GM23248 (cell line): ENCODE data around the gene SULF2. TPM values are rescaled to one million over a fixed set of nuclear protein-coding genes. Genes with fewer than 3 reads are reported as not detected.

ENCODE experiments used
- DNase-seq: peaks from one replicate; pipeline ENCODE4 v3.0.0-alpha.2; 2015
- H2AFZ ChIP-seq: fragments of 200-600 bp; sonication (generic); 2 replicates; pipeline ENCODE4 v1.6.1; 2016; ENCODE audit warnings: antibody characterized with exemption
- H3F3A ChIP-seq: fragments of 200-600 bp; sonication (generic); 2 replicates; pipeline ENCODE4 v1.6.1; 2016; ENCODE audit warnings: mild to moderate bottlenecking, antibody characterized with exemption, mixed run types; ENCODE audit not compliant: insufficient read depth
- H3K27ac ChIP-seq: fragments of 200-600 bp; sonication (generic); 2 replicates; pipeline ENCODE4 v1.5.1; 2016; ENCODE audit warnings: mild to moderate bottlenecking
- H3K27me3 ChIP-seq: fragments of 200-600 bp; sonication (generic); replicated peaks from 2 replicates; pipeline ENCODE4 v1.6.1; 2016; ENCODE audit warnings: mild to moderate bottlenecking; ENCODE audit not compliant: insufficient read depth
- H3K36me3 ChIP-seq: fragments of 200-600 bp; sonication (generic); 2 replicates; pipeline ENCODE4 v1.6.1; 2016; ENCODE audit warnings: low read depth, mild to moderate bottlenecking
- H3K4me1 ChIP-seq: fragments of 200-600 bp; sonication (generic); 2 replicates; pipeline ENCODE4 v1.6.1; 2016; ENCODE audit warnings: mild to moderate bottlenecking; ENCODE audit not compliant: insufficient read depth
- H3K4me2 ChIP-seq: fragments of 200-600 bp; sonication (generic); one replicate; pipeline ENCODE4 v1.6.1; 2016; ENCODE audit warnings: mild to moderate bottlenecking; ENCODE audit not compliant: unreplicated experiment
- H3K4me3 ChIP-seq: fragments of 200-600 bp; sonication (generic); 2 replicates; pipeline ENCODE4 v1.5.1; 2016; ENCODE audit warnings: mild to moderate bottlenecking
- H3K79me2 ChIP-seq: fragments of 200-600 bp; sonication (generic); 2 replicates; pipeline ENCODE4 v1.6.1; 2016; ENCODE audit warnings: mild to moderate bottlenecking; ENCODE audit not compliant: insufficient read depth
- H3K9ac ChIP-seq: fragments of 200-600 bp; sonication (generic); 2 replicates; pipeline ENCODE4 v1.6.1; 2016; ENCODE audit warnings: mild to moderate bottlenecking
- H3K9me2 ChIP-seq: fragments of 200-600 bp; sonication (generic); 2 replicates; pipeline ENCODE4 v1.6.1; 2016; ENCODE audit warnings: mixed run types, mild to moderate bottlenecking, moderate library complexity; ENCODE audit not compliant: insufficient read depth
- H3K9me3 ChIP-seq: fragments of 200-600 bp; sonication (generic); one replicate; pipeline ENCODE4 v1.6.1; 2017; ENCODE audit warnings: low read depth
- H4K20me1 ChIP-seq: fragments of 200-600 bp; sonication (generic); 2 replicates; pipeline ENCODE4 v1.6.0; 2016; ENCODE audit not compliant: insufficient read depth
- EZH2 ChIP-seq: fragments of 200-600 bp; sonication (generic); IDR thresholded peaks from 2 replicates; pipeline ENCODE4 v1.6.1; 2018; ENCODE audit warnings: antibody characterized with exemption, mild to moderate bottlenecking; ENCODE audit not compliant: insufficient read depth, poor library complexity, severe bottlenecking
- EZH2phosphoT487 ChIP-seq: fragments of 200-600 bp; sonication (generic); IDR thresholded peaks from 2 replicates; pipeline ENCODE4 v1.6.1; 2018; ENCODE audit warnings: antibody characterized with exemption, moderate library complexity, mild to moderate bottlenecking, low read depth; ENCODE audit not compliant: insufficient read depth
- WGBS, 2 experiments: methylation state at CpG; one replicate each; pipeline ENCODE4 v1.1.6; 2015 to 2017; ENCODE audit warnings: low lambda C conversion rate in 2 of 2, low coverage in 1 of 2; ENCODE audit errors: missing lambda C conversion rate in 2 of 2; 5-methylcytosine and 5-hydroxymethylcytosine counted together
- in situ Hi-C: fragments of 300-500 bp; cut with MboI; formaldehyde crosslinking; loops from 2 replicates; pipeline ENCODE4 v1.15.0; 2020
- polyA plus RNA-seq: library from polyadenylated mRNA; unstranded; fragments of >200 nt; fragmentation: Nextera tagmentation; extraction: Ambion mirVana; gene quantifications from 2 replicates; pipeline ENCODE4 v1.2.1, GENCODE V29; 2016
- total RNA-seq: library from RNA; depleted of rRNA; stranded (reverse); fragments of >200 nt; shearing (Covaris generic); gene quantifications from 2 replicates; pipeline ENCODE4 v1.2.3, GENCODE V29; 2014

Gene SULF2
- total and polyA plus RNA-seq, 2 experiments from 2014 or later: 2.0 to 5.6 TPM

DNA sequence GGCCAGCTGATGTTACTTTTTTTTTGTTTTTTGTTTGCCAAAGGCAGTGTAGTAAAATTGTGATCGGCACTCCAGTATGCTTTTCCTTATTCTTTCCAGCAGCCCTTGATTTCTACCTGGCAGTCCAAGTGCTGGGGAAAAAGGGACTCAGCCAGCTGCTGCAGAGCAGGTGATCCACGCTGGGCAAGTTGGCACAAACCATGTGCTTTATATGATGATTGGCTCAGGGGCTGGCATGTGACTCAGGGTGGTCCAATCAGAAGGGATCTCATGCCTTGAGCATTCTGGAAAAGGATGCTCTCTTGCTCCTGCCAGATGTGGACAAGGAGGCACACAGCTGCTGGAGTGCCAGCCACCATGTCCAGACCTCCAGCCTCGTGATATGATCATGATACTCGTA, 54.5 kb downstream of the SULF2 start:
- in situ Hi-C loops: no loop called here
- Histone ChIP-seq H3K9me3 (no peaks in the 10 kb centered on the region), H3K9ac (no peak overlapping the region), H3K27ac (no peak overlapping the region), H3K4me1 (no peaks in the 10 kb centered on the region), H3K36me3 (no peaks in the 10 kb centered on the region), H4K20me1 (no peaks in the 10 kb centered on the region), H3K9me2 (no peaks in the 10 kb centered on the region), H3K4me2 (no peak overlapping the region), H3K4me3 (no peak overlapping the region), H2AFZ (no peak overlapping the region), H3F3A (no peaks in the 10 kb centered on the region), H3K79me2 (no peaks in the 10 kb centered on the region), H3K27me3 (no peaks in the 10 kb centered on the region; the same call in 1 of the 2 replicates)
- 64 to 77% methylated on average over 4 of the region's 4 CpGs for WGBS, 2 experiments
- no peak for DNase-seq
- no peak for TF ChIP-seq EZH2phosphoT487
- TF ChIP-seq EZH2: no peak

DNA sequence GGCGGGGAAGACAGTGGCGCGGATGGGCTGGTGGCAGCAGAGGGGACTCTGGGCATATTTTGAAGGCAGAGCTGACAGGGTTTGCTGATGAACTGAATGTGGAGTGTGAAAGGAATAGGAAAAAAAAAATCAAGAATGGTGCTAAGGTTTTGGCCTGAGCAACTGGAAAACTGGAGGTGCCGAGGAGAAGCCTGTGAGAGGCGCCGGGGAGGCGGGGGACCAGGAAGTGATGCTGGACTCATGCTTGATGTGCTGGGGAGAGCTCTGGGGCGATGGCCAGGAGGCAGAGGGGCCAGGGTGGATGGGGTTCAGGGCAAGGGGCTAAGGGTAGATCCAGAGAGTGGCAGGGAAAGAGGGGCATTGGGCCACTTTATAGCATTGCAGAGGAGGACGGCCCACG, 55.8 kb downstream of the SULF2 start:
- no peaks in the 10 kb centered on the region for H3K4me1 ChIP-seq
- H3K9me3 ChIP-seq: no peaks in the 10 kb centered on the region
- no peak for DNase-seq
- no peaks in the 10 kb centered on the region for H3K36me3 ChIP-seq
- no peaks in the 10 kb centered on the region for H4K20me1 ChIP-seq
- no peak for TF ChIP-seq EZH2
- TF ChIP-seq EZH2phosphoT487: no peak
- no peaks in the 10 kb centered on the region for H3K9me2 ChIP-seq
- H2AFZ ChIP-seq: no peak overlapping the region
- H3F3A ChIP-seq: no peaks in the 10 kb centered on the region
- no peak overlapping the region for H3K27ac ChIP-seq
- no peak overlapping the region for H3K9ac ChIP-seq
- H3K4me2 ChIP-seq: no peak overlapping the region
- WGBS, 2 experiments: 82 to 84% methylated on average over 9 to 10 of the region's 10 CpGs
- in situ Hi-C loops: no loop called here
- no peak overlapping the region for H3K4me3 ChIP-seq
- H3K27me3 ChIP-seq: no peaks in the 10 kb centered on the region; the same call in 1 of the 2 replicates
- no peaks in the 10 kb centered on the region for H3K79me2 ChIP-seq

DNA sequence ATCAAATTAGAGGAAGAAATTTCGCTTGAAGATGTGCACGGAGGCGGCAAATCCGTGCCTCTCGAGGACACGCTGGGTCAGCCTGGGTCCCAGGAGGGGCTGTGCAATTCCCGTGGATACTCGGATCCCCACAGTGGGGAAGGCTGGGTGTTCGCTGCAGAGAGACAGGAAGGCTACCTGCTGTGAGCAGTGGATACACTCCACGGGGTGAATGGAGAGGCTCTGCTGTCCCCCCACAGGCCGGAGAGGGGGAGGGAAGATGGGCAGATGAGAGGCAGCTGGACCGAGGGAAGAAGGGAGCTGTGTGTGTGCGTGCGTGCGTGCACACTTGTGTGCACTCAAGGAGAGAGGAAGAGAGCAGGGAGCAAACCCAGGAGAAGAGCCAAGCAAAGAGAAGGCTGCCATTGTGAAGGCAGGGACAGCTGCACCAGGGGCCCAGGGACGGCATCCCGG, 57.3 kb downstream of the SULF2 start:
- in situ Hi-C loops: no loop called here
- 79% methylated on average over 14 to 17 of the region's 17 CpGs for WGBS, 2 experiments

DNA sequence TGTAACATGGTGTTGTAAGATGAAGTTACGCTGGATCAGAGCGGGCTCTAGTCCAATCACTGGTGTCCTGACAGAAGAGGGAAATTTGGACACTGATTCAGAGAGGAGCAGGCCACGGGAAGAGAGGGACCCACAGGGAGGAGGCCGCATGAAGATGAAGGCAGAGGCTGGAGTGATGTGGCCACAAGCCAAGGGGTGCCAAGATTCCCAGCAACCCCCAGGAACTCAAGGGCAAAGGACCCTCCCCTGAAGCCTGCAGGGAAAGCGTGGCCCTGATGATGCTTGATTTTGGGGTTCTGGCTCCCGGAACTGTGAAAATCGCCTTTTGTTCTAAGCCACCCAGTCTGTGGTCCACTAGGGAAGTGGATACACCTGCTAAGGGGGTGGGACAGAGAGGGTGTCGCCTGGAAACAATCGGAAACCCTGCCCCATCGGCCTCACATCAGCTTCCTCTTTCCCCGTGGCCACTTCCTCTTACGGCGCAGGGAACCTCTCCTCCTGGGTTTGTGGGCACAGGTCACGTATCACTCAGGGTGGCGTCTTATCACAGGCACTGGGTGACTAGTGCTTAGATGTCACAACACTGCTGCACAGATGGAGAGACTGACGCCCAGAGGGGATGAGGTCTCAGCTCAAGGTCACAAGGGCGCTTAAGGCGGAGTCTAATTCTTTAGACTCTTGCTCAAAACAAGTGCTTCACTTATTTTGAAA, 58.0 kb downstream of the SULF2 start:
- H3K9ac ChIP-seq: no peak overlapping the region
- no peak for TF ChIP-seq EZH2
- no peak for TF ChIP-seq EZH2phosphoT487
- no peak overlapping the region for H3K27ac ChIP-seq
- no peaks in the 10 kb centered on the region for H3K79me2 ChIP-seq
- no peak for DNase-seq
- 72 to 78% methylated on average over 16 to 18 of the region's 18 CpGs for WGBS, 2 experiments
- in situ Hi-C loops: no loop called here
- H4K20me1 ChIP-seq: no peaks in the 10 kb centered on the region
- no peaks in the 10 kb centered on the region; the same call in 1 of the 2 replicates for H3K27me3 ChIP-seq
- H2AFZ ChIP-seq: no peak overlapping the region
- H3K4me3 ChIP-seq: no peak overlapping the region
- no peaks in the 10 kb centered on the region for H3K4me1 ChIP-seq
- H3K36me3 ChIP-seq: no peaks in the 10 kb centered on the region
- no peaks in the 10 kb centered on the region for H3K9me3 ChIP-seq
- no peaks in the 10 kb centered on the region for H3K9me2 ChIP-seq
- no peak overlapping the region for H3K4me2 ChIP-seq
- no peaks in the 10 kb centered on the region for H3F3A ChIP-seq

More for the DNA sequence above, 57.3 kb downstream of the SULF2 start:
- DNase-seq: no peak
- Histone ChIP-seq H3K9me2 (no peaks in the 10 kb centered on the region), H3K36me3 (no peaks in the 10 kb centered on the region), H3K27me3 (no peaks in the 10 kb centered on the region; the same call in 1 of the 2 replicates), H3K4me1 (no peaks in the 10 kb centered on the region), H2AFZ (no peak overlapping the region), H3F3A (no peaks in the 10 kb centered on the region), H4K20me1 (no peaks in the 10 kb centered on the region), H3K9me3 (no peaks in the 10 kb centered on the region), H3K27ac (no peak overlapping the region), H3K4me3 (no peak overlapping the region), H3K4me2 (no peak overlapping the region), H3K79me2 (no peaks in the 10 kb centered on the region), H3K9ac (no peak overlapping the region)
- no peak for TF ChIP-seq EZH2
- TF ChIP-seq EZH2phosphoT487: no peak
